GM13976 (cell line): ENCODE data around the gene SUPT16H.

Experiments
- DNase-seq: peaks from one replicate; pipeline ENCODE4 v3.0.0; 2012; ENCODE audit warnings: low spot score
- CTCF ChIP-seq: IDR thresholded peaks from 2 replicates; pipeline ENCODE4 v1.5.1; 2012; ENCODE audit warnings: borderline replicate concordance, mild to moderate bottlenecking; ENCODE audit not compliant: insufficient read depth; ENCODE audit errors: extremely low read depth, missing control alignments, control extremely low read depth
- in situ Hi-C: fragments of 300-500 bp; cut with MboI; formaldehyde crosslinking; loops from one replicate; pipeline ENCODE4 v1.12.0; 2022; ENCODE audit warnings: low sequenced_read_pairs, mixed read lengths, inconsistent platforms; ENCODE audit not compliant: unreplicated experiment

SUPT16H gene

GRCh38 chr14:21408147-21408546 lies 24.3 kb upstream of the SUPT16H start:
- TF ChIP-seq CTCF, result no peak
- no peak for DNase-seq
- in situ Hi-C loops, result no loop called here

- no peak for DNase-seq
- no peak for TF ChIP-seq CTCF
- in situ Hi-C loops, result no loop called here
Observed at GRCh38 chr14:21406213-21406612, 22.4 kb upstream of the SUPT16H start.

GRCh38 chr14:21405097-21405496 lies 21.3 kb upstream of the SUPT16H start:
- DNase-seq, result no peak
- in situ Hi-C loops, result no loop called here
- no peak for TF ChIP-seq CTCF

GRCh38 chr14:21399311-21399870 lies 15.6 kb upstream of the SUPT16H start:
- TF ChIP-seq CTCF, result no peak
- in situ Hi-C loops, result no loop called here
- no peak for DNase-seq

GRCh38 chr14:21398901-21399300 lies 15.1 kb upstream of the SUPT16H start:
- in situ Hi-C loops, result no loop called here
- no peak for DNase-seq
- TF ChIP-seq CTCF, result no peak

- TF ChIP-seq CTCF, result no peak
- in situ Hi-C loops, result no loop called here
- DNase-seq, result no peak
Observed at GRCh38 chr14:21395450-21395849, 11.6 kb upstream of the SUPT16H start.
